Posterior vena cava (tissue), 2 donors: ENCODE data around the gene CLMN. TPM values are rescaled to one million over a fixed set of nuclear protein-coding genes. Genes with fewer than 3 reads are reported as not detected.
A peak's percentile ranks its signal among the peaks of the same experiment; 100 is the strongest.
"Not testable (repeated sequence)": the region's sequence is repeated elsewhere in the genome, so short reads cannot be mapped to it uniquely, and the experiment has no call there.

Experiments
- DNase-seq: peaks from one replicate; pipeline ENCODE4 v3.0.0-alpha.2; 2020; ENCODE audit warnings: low spot score
- intact Hi-C, 2 donors: fragments of 100-400 bp; cut with DNase I; formaldehyde crosslinking; loops; one replicate each; pipeline versions ENCODE4 v1.14.1 to v1.14.2; 2022 to 2023
- total RNA-seq, 2 donors: library from RNA; stranded (reverse); fragmentation: NEBNext Ultra II Directional; extraction: Animal tissue kit (Norgen Biotek cat#: 25700); gene quantifications; one replicate each; pipeline ENCODE4 v1.2.1, GENCODE V29; 2021
- donor health status: DM: yes; HTN: yes; CAD: no.
- donor health status: DM: yes; HTN: yes; CAD: no.

The CLMN gene
- total RNA-seq, 2 donors from 2014 or later, result 9.4 to 11.1 TPM

GRCh38 chr14:95293449-95293848 lies 26.3 kb downstream of the CLMN start:
- intact Hi-C loops, result no loop called here
- no peak for DNase-seq

- intact Hi-C loops, result no loop called here
- no peak for DNase-seq
Observed at GRCh38 chr14:95292660-95293425, 26.9 kb downstream of the CLMN start.

GRCh38 chr14:95291859-95292542 lies 27.7 kb downstream of the CLMN start:
- intact Hi-C loops, result no loop called here
- DNase-seq, result peak; percentile 84

- DNase-seq, result no peak
- intact Hi-C loops, result no loop called here
Observed at GRCh38 chr14:95290871-95291431, 28.8 kb downstream of the CLMN start.

- no peak for DNase-seq
- intact Hi-C loops, result no loop called here
Observed at GRCh38 chr14:95290021-95290420, 29.7 kb downstream of the CLMN start.

GRCh38 chr14:95289323-95290010 lies 30.2 kb downstream of the CLMN start:
- intact Hi-C loops, result no loop called here
- DNase-seq, result no peak

- intact Hi-C loops, result no loop called here
- no peak for DNase-seq
Observed at GRCh38 chr14:95288672-95289322, 30.9 kb downstream of the CLMN start.

GRCh38 chr14:95287176-95287754 lies 32.4 kb downstream of the CLMN start:
- DNase-seq, result no peak
- intact Hi-C loops, result no loop called here

- no peak for DNase-seq
- intact Hi-C loops, result no loop called here
Observed at GRCh38 chr14:95286645-95287044, 33.1 kb downstream of the CLMN start.

GRCh38 chr14:95285566-95285965 lies 34.1 kb downstream of the CLMN start:
- DNase-seq, result no peak
- intact Hi-C loops, result no loop called here

GRCh38 chr14:95283802-95284201 lies 35.9 kb downstream of the CLMN start:
- DNase-seq, intact Hi-C loops: not testable (repeated sequence)

GRCh38 chr14:95282986-95283380 lies 36.7 kb downstream of the CLMN start:
- DNase-seq, intact Hi-C loops: not testable (repeated sequence)

GRCh38 chr14:95282354-95282985 lies 37.2 kb downstream of the CLMN start:
- intact Hi-C loops, result no loop called here
- DNase-seq, result no peak

- intact Hi-C loops, result no loop called here
- DNase-seq, result no peak
Observed at GRCh38 chr14:95281560-95282176, 38.0 kb downstream of the CLMN start.

GRCh38 chr14:95275494-95275893 lies 44.2 kb downstream of the CLMN start:
- intact Hi-C loops, result no loop called here
- DNase-seq, result no peak

- intact Hi-C loops, result no loop called here
- DNase-seq, result no peak
Observed at GRCh38 chr14:95274874-95275273, 44.8 kb downstream of the CLMN start.

- intact Hi-C loops, result no loop called here
- DNase-seq, result no peak
Observed at GRCh38 chr14:95274279-95274678, 45.4 kb downstream of the CLMN start.
